HCT116 (cell line): Measurements from ENCODE around the gene IMMP2L. TPM values are rescaled to one million over a fixed set of nuclear protein-coding genes. Genes with fewer than 3 reads are reported as not detected.

Experiments
- ATAC-seq: fragments of 200-7000 bp; cut with Tn5 transposase; 2 replicates; pipeline ENCODE4 v1.9.1; 2020; ENCODE audit warnings: mild to moderate bottlenecking, moderate library complexity
- BruUV-seq: library from RNA; stranded (reverse); fragments of 400-500 nt; replicated peaks from 2 replicates; lab custom pipeline; 2021; lab: Mats Ljungman, UMichigan
- CTCF ChIA-PET: fragments of 300-600 bp; sonication (Branson Sonifier 250); formaldehyde crosslinking; loops from one replicate; lab custom pipeline; 2021; ENCODE audit warnings: antibody characterized with exemption; lab: Charles Lee
- POLR2A ChIA-PET: fragments of 300-600, 350-600 bp; sonication (Branson Sonifier 250); formaldehyde crosslinking; loops from one replicate; lab custom pipeline; 2021; ENCODE audit warnings: antibody characterized with exemption; lab: Charles Lee
- RAD21 ChIA-PET, 2 experiments: fragments of 300-600 bp; sonication (Branson Sonifier 250); formaldehyde crosslinking; loops; one replicate each; lab custom pipeline; 2023; ENCODE audit warnings: low total read pairs in 2 of 2; ENCODE audit not compliant: uncharacterized antibody in 2 of 2, unreplicated experiment in 2 of 2, low non-redundant PET in 1 of 2; lab: Charles Lee
- DNase-seq: peaks from one replicate; pipeline ENCODE4 v3.0.0-alpha.2; 2010; ENCODE audit warnings: low read depth, low spot score
- H2AFZ ChIP-seq: fragments of 200-600 bp; shearing (Covaris generic), sonication (generic); 2 replicates; pipeline ENCODE4 v1.6.1; 2017; ENCODE audit warnings: low read depth, mixed run types, mixed read lengths, antibody characterized with exemption, low read length; ENCODE audit not compliant: poor library complexity, severe bottlenecking
- H3K27ac ChIP-seq: 2 replicates; pipeline ENCODE4 v1.5.1; 2012; ENCODE audit warnings: low read depth, low read length
- H3K27me3 ChIP-seq: fragments of 200-600 bp; sonication (generic); 2 replicates; pipeline ENCODE4 v1.6.1; 2016; ENCODE audit warnings: mixed run types, low read length, mixed read lengths; ENCODE audit not compliant: insufficient read depth
- H3K36me3 ChIP-seq, 2 experiments: fragments of 200-500 bp in 1 of 2; fragments of 200-600 bp in 1 of 2; sonication (Bioruptor generic) in 1 of 2; sonication (generic) in 1 of 2; 2 replicates each; pipeline versions ENCODE4 v1.5.1 to v1.6.1; 2014 to 2016; ENCODE audit warnings: low read length in 2 of 2, inconsistent platforms in 1 of 2, mixed read lengths in 1 of 2, mixed run types in 1 of 2; ENCODE audit not compliant: insufficient read depth in 2 of 2, control insufficient read depth in 1 of 2
- H3K4me1 ChIP-seq, 2 experiments: fragments of 200-600 bp in 1 of 2; sonication (generic) in 1 of 2; 2 replicates each; pipeline versions ENCODE4 v1.5.1 to v1.6.1; 2012 to 2017; ENCODE audit warnings: low read length in 2 of 2, inconsistent platforms in 1 of 2, mild to moderate bottlenecking in 1 of 2, mixed read lengths in 1 of 2, mixed run types in 1 of 2, moderate library complexity in 1 of 2; ENCODE audit not compliant: insufficient read depth in 2 of 2, control insufficient read depth in 1 of 2
- H3K4me2 ChIP-seq: fragments of 200-600 bp; sonication (generic); 2 replicates; pipeline ENCODE4 v1.6.1; 2017; ENCODE audit warnings: mixed run types, low read length, mixed read lengths
- H3K4me3 ChIP-seq, 2 experiments: fragments of 200-600 bp in 1 of 2; sonication (generic) in 1 of 2; replicated peaks in 1 of 2; 2 replicates each; pipeline ENCODE4 v1.5.1; 2011 to 2016; ENCODE audit warnings: low read length in 2 of 2, control low read depth in 1 of 2, low read depth in 1 of 2, mild to moderate bottlenecking in 1 of 2, mixed read lengths in 1 of 2, mixed run types in 1 of 2
- H3K79me2 ChIP-seq: fragments of 200-600 bp; sonication (generic); 2 replicates; pipeline ENCODE4 v1.6.1; 2017; ENCODE audit warnings: mild to moderate bottlenecking, mixed run types, low read length, moderate library complexity, mixed read lengths; ENCODE audit not compliant: insufficient read depth
- H3K9ac ChIP-seq: fragments of 200-600 bp; sonication (generic); 2 replicates; pipeline ENCODE4 v1.6.1; 2016; ENCODE audit warnings: low read length, mixed read lengths
- H3K9me2 ChIP-seq: fragments of 200-600 bp; sonication (generic), shearing (Covaris generic); 2 replicates; pipeline ENCODE4 v1.6.1; 2017; ENCODE audit warnings: mixed run types, mild to moderate bottlenecking, moderate library complexity; ENCODE audit not compliant: insufficient read depth
- H3K9me3 ChIP-seq, 2 experiments: fragments of 200-500 bp in 1 of 2; fragments of 200-600 bp in 1 of 2; sonication (Bioruptor generic) in 1 of 2; sonication (generic) in 1 of 2; 2 replicates each; pipeline ENCODE4 v1.6.1; 2014 to 2017; ENCODE audit warnings: low read length in 2 of 2, mixed read lengths in 2 of 2, inconsistent platforms in 1 of 2, low read depth in 1 of 2, mild to moderate bottlenecking in 1 of 2, mixed run types in 1 of 2, moderate library complexity in 1 of 2; ENCODE audit not compliant: control insufficient read depth in 1 of 2, insufficient read depth in 1 of 2
- H4K20me1 ChIP-seq: fragments of 200-600 bp; sonication (generic), shearing (Covaris generic); 2 replicates; pipeline ENCODE4 v1.6.1; 2017; ENCODE audit warnings: mixed run types, mild to moderate bottlenecking, moderate library complexity; ENCODE audit not compliant: insufficient read depth
- ATF3 ChIP-seq: IDR thresholded peaks from 2 replicates; pipeline ENCODE4 v1.6.1; 2012
- CEBPB ChIP-seq: IDR thresholded peaks from 2 replicates; pipeline ENCODE4 v1.6.1; 2012; ENCODE audit warnings: low read depth
- CTCF ChIP-seq, 3 experiments: fragments of 200-600 bp in 1 of 3; sonication (generic) in 1 of 3; IDR thresholded peaks in 2 of 3; conservative IDR thresholded peaks in 1 of 3; 2 replicates each; pipeline ENCODE4 v1.5.1; 2012 to 2017; ENCODE audit warnings: low read depth in 2 of 3, low read length in 2 of 3, antibody characterized with exemption in 1 of 3, borderline replicate concordance in 1 of 3, control low read depth in 1 of 3, mild to moderate bottlenecking in 1 of 3, mixed read lengths in 1 of 3, mixed run types in 1 of 3, moderate library complexity in 1 of 3; ENCODE audit not compliant: insufficient read depth in 1 of 3
- EGR1 ChIP-seq: IDR thresholded peaks from 2 replicates; pipeline ENCODE4 v1.6.1; 2012; ENCODE audit warnings: low read depth
- ELF1 ChIP-seq: IDR thresholded peaks from 2 replicates; pipeline ENCODE4 v1.6.1; 2012; ENCODE audit warnings: low read depth, borderline replicate concordance
- EZH2 ChIP-seq: fragments of 200-600 bp; sonication (generic); IDR thresholded peaks from 2 replicates; pipeline ENCODE4 v1.6.1; 2017; ENCODE audit warnings: antibody characterized with exemption, mixed run types
- EZH2phosphoT487 ChIP-seq: fragments of 200-600 bp; IDR thresholded peaks from 2 replicates; pipeline ENCODE4 v1.6.1; 2018; ENCODE audit warnings: antibody characterized with exemption, borderline replicate concordance
- FOSL1 ChIP-seq: IDR thresholded peaks from 2 replicates; pipeline ENCODE4 v1.6.1; 2012; ENCODE audit warnings: low read depth
- JUND ChIP-seq: IDR thresholded peaks from 2 replicates; pipeline ENCODE4 v1.6.1; 2012
- MAX ChIP-seq: IDR thresholded peaks from 2 replicates; pipeline ENCODE4 v1.6.1; 2012
- POLR2A ChIP-seq: IDR thresholded peaks from 2 replicates; pipeline ENCODE4 v1.7.0; 2011; ENCODE audit warnings: borderline replicate concordance; ENCODE audit not compliant: insufficient read depth, insufficient read length; ENCODE audit errors: extremely low read depth
- REST ChIP-seq: IDR thresholded peaks from 2 replicates; pipeline ENCODE4 v1.6.1; 2012; ENCODE audit warnings: low read depth
- SIN3A ChIP-seq: IDR thresholded peaks from 2 replicates; pipeline ENCODE4 v1.6.1; 2012; ENCODE audit warnings: low read depth
- SP1 ChIP-seq: IDR thresholded peaks from 2 replicates; pipeline ENCODE4 v1.6.1; 2012; ENCODE audit warnings: low read depth
- TCF7L2 ChIP-seq: IDR thresholded peaks from 2 replicates; pipeline ENCODE4 v1.7.0; 2011; ENCODE audit warnings: borderline replicate concordance, inconsistent platforms; ENCODE audit not compliant: insufficient read depth, insufficient read length; ENCODE audit errors: extremely low read depth
- YY1 ChIP-seq: IDR thresholded peaks from 2 replicates; pipeline ENCODE4 v1.6.1; 2011; ENCODE audit warnings: low read length, low read depth, moderate library complexity, mild to moderate bottlenecking; ENCODE audit not compliant: insufficient replicate concordance; ENCODE audit errors: extremely low read depth
- ZFX ChIP-seq: fragments of 450-650 bp; IDR thresholded peaks from 2 replicates; pipeline ENCODE4 v1.6.1; 2017
- ZNF274 ChIP-seq: fragments of 200-500 bp; sonication (Bioruptor generic); IDR thresholded peaks from 2 replicates; pipeline ENCODE4 v1.6.1; 2014; ENCODE audit warnings: mild to moderate bottlenecking, low read depth, low read length, inconsistent platforms
- intact Hi-C: fragments of 100-400 bp; cut with micrococcal nuclease; formaldehyde crosslinking; loops from 2 replicates; pipeline ENCODE4 v1.10.0; 2022
- total RNA-seq: library from RNA; stranded (reverse); gene quantifications from one replicate; pipeline ENCODE4 v1.2.1, GENCODE V29; 2021; ENCODE audit not compliant: unreplicated experiment
- TF ChIP-seq, protein P1 (sequence below): IDR thresholded peaks from 2 replicates; pipeline ENCODE4 v1.6.1; 2011; ENCODE audit warnings: mild to moderate bottlenecking, low read length, moderate library complexity; ENCODE audit not compliant: insufficient replicate concordance; ENCODE audit errors: extremely low read depth

The IMMP2L gene
- total RNA-seq, 1 experiment from 2014 or later: 21.1 TPM

GRCh38 chr7:111568419-111568818, 6.1 kb upstream of the IMMP2L start (continued):
- TF ChIP-seq REST (no peak), POLR2A (no peak), EZH2phosphoT487 (no peak), JUND (no peak), CTCF (IDR thresholded peaks at IDR 0.05 in 2 of 3, conservative IDR thresholded peaks at IDR 0.05 in 1 of 3; ENCODE audit: borderline replicate concordance in 1 of 3, insufficient read depth in 1 of 3, low read depth in 2 of 3, low read length in 2 of 3) (no peak), YY1 (no peak), CEBPB (no peak), EGR1 (no peak), ELF1 (no peak)

DNA sequence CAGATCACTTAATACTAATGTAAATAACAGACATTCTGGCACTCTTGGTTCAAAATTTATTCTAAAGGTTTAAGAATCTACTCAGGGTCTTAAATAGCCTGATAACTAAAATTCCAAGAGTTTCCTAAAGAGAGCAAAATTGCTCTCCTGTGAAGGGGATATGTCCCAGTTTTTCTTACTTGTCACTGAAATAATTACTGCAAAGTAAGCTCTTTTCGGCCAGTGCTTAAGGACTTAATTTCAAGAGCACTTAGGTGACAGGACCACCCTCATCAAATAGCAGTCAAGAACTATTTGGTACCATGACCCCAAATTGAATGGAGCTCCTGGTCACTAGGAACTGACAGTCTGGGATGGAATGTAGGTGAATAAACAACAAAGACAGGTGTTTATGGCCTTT, 1.8 kb upstream of the IMMP2L start:
- H3K9me2 ChIP-seq: no peaks in the 10 kb centered on the region
- peaks cover 21% of the 10 kb centered on the region for H3K79me2 ChIP-seq
- POLR2A ChIA-PET: no interaction called here
- DNase-seq (no peak), ATAC-seq (no peak)
- CTCF ChIA-PET: no interaction called here
- H3K27me3 ChIP-seq: no peaks in the 10 kb centered on the region
- H3K27ac ChIP-seq: no peak overlapping the region
- H3K4me1 ChIP-seq: peaks cover 10 to 20% of the 10 kb centered on the region in 2 experiments
- no peak overlapping the region for H3K4me2 ChIP-seq
- BruUV-seq: no TSS peak
- H3K4me3 ChIP-seq: no peak overlapping the region
- RAD21 ChIA-PET: no interaction called here
- peaks cover 0 to 6% of the 10 kb centered on the region in 2 experiments; a peak in 2 of 4 replicates for H3K36me3 ChIP-seq
- no peaks in the 10 kb centered on the region for H3K9me3 ChIP-seq
- H4K20me1 ChIP-seq: no peaks in the 10 kb centered on the region
- H3K9ac ChIP-seq: no peak overlapping the region
- intact Hi-C loops: no loop called here
- no peak overlapping the region for H2AFZ ChIP-seq
- TF ChIP-seq, protein P1, sequence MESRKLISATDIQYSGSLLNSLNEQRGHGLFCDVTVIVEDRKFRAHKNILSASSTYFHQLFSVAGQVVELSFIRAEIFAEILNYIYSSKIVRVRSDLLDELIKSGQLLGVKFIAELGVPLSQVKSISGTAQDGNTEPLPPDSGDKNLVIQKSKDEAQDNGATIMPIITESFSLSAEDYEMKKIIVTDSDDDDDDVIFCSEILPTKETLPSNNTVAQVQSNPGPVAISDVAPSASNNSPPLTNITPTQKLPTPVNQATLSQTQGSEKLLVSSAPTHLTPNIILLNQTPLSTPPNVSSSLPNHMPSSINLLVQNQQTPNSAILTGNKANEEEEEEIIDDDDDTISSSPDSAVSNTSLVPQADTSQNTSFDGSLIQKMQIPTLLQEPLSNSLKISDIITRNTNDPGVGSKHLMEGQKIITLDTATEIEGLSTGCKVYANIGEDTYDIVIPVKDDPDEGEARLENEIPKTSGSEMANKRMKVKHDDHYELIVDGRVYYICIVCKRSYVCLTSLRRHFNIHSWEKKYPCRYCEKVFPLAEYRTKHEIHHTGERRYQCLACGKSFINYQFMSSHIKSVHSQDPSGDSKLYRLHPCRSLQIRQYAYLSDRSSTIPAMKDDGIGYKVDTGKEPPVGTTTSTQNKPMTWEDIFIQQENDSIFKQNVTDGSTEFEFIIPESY: no peak
- TF ChIP-seq ATF3: no peak
- no peak for TF ChIP-seq TCF7L2
- no peak for TF ChIP-seq CEBPB
- no peak for TF ChIP-seq EZH2
- no peak for TF ChIP-seq SP1
- TF ChIP-seq ZFX: no peak
- no peak for TF ChIP-seq ZNF274
- no peak for TF ChIP-seq FOSL1
- no peak for TF ChIP-seq JUND
- no peak for TF ChIP-seq MAX
- TF ChIP-seq SIN3A: no peak
- TF ChIP-seq ELF1: no peak
